ENCODE results near the gene KLF16.

The KLF16 gene

DNA sequence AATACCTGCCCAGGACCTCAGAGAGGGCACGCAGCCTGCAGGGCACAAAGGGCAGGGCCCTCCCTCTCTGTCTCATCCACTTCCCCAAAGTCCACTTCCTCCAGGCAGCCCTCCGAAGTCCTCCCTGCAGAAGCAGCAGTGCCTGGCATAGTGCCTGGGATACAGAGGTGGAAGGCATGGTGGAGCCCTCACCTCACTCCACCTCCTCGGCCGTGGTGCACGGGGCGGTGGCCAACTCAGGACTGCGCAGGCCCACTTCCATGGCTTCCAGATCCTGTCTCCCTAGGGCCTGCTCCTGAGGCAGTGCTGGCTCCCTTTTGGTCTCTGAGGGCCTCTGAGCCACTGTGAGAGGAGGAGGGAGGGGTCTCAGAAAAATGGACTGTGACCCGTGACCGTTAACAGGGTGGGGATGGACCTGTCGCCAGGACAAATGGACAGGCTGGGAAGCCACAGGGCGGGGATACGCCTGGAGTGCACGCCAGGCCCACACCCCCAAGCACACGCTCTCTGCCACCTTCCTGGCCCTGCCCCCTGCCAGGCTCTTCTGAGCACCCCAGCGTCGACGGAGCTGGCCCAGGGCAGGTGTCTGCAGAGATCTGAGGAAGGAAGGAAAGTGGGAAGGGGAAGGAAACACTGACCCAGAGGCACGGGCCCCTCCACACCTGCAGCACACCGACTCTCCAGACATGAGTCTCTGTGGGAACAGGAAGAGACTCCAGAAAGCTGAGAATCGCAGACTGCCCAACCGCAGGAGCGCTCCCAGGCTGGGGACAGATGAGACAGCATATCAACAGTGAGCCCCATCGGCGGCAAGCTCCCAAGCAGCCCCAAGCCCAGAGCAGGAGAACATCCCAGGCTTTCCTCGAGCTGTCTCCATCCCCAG, 23.5 kb downstream of the KLF16 start:
- no peak for DNase-seq

GRCh38 chr19:1837625-1838105, 25.7 kb downstream of the KLF16 start:
- DNase-seq, result peak; percentile 61

- DNase-seq, result no peak
Measured at GRCh38 chr19:1837222-1837565, 26.2 kb downstream of the KLF16 start.

DNA sequence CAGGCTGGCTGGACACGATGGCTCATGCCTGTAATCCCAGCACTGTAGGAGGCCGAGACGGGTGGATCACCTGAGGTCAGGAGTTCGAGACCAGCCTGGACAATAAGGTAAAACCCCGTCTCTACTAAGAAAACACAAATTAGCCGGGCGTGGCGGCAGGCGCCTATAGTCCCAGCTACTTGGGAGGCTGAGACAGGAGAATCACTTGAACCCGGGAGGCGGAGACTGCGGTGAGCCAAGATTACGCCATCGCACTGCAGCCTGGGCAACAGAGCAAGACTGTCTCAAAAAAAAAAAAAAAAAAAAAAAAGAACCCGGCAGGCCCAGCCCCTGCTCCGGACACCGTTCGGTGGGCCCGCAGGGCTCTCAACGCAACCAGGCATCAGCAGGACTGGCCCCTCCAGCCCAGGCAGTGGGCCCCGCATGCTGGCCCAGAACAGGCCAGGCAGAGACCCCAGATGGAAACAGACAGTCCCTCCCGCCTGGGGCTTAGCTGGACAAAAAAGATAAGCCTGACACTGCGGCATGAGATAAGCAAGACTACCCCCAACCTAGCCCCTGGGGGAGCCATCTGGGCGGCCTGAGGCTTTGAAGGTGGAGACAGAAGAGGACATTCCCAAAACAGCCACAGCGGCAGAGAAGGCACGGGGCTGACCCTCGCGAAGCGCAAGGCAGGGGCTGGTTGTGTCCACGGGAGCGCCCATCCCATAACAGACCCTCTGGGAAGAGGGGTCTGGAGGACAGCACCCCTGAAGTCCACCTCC, 26.7 kb downstream of the KLF16 start:
- no peak for DNase-seq

DNA sequence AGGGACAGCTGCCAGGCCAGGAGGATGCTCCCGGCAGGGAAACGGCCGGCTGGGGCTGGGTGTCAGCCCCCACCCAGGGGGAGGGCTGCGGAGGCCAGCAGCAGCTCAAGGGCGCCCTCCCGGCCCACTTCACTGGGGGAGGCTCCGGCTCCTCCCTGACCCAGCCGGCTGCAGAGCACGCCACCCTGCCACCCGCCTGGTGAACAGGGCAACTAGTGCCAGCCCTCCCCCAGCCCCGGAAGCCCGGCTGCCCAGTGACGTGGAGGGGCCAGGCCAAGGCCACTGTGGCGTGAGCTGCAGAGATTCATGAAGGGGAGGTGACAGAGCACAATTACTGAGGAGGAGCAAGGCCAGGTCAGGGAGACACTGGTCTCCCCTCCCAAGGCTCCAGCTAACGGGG, 29.8 kb downstream of the KLF16 start:
- no peak for DNase-seq

- no peak for DNase-seq
Measured at GRCh38 chr19:1832046-1832663, 31.2 kb downstream of the KLF16 start.

DNA sequence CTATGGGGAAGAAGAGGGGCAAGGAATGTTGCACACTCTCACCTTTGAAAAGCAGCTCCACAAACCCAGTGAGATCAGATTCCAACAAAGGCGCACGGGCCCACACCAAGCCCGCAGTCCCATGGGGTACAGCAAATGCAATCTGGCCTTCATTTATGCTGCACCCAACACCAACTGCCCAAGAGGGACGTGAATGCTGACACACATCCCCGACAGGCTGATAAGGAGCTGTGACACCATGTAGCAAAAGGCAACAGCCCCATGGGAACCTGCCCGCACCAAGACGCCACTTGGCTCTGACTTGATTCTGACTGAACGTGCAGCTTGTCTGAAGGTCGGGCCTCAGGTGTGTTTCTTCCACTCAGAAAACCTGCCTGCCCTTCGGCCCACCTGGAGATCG, 32.4 kb downstream of the KLF16 start:
- no peak for DNase-seq

DNA sequence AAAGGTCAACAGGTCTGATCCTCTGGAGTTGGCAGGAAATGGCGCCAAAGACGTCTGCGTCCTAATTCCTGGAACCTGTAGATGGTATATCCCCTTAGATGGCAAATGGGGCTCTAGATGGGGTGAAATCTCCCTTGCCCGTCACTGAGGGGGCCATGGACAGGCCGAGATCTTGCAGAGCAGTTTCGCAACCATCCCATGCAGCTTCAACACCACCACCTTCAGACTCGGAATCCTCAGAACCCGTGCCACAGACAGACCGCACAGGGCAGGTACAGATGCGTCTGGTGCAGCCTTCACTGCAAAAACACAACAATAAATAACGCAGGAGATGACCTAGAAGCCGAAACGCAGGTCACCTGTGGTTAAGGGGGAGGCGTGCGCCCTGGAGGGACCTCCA, 32.8 kb downstream of the KLF16 start:
- DNase-seq, result no peak

- DNase-seq, result no peak
Measured at GRCh38 chr19:1829958-1830357, 33.4 kb downstream of the KLF16 start.

- no peak for DNase-seq
Measured at GRCh38 chr19:1828279-1829238, 34.8 kb downstream of the KLF16 start.

- DNase-seq, result no peak
Measured at GRCh38 chr19:1827566-1828278, 35.7 kb downstream of the KLF16 start.

- DNase-seq, result no peak
Measured at GRCh38 chr19:1826557-1827521, 36.5 kb downstream of the KLF16 start.

DNA sequence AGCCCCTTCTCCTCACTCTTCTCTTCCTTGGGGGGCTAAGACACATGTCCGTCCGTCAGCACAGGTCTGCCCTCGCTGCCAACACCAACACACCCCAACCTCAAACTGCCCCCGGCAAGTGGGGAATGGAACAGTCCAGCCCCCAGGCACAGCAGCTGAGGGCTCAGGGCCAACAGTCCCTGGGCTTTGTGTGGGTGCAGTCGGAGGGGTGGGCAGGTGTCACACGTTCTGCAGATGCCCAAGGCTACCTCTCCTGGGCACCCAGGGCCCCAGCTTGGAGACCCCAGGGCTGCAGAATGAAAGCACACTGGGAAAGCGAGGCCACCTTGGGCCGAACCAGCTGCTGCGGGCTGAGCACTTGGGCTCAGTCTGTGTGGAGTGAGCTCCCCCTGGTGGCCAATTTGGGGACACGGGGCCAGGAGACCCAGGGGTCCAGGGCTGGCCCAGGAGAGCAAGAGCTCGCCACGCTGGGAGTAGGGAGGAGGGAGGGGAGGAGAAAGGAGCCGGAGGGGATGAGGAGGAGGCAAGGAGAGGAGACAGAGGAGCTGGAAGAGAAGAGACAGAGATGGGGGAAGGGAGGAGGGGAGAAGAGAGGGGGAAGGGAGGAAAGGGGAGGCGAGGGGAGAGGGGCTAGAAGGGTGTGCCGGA, 37.3 kb downstream of the KLF16 start:
- peak; percentile 74 for DNase-seq

DNA sequence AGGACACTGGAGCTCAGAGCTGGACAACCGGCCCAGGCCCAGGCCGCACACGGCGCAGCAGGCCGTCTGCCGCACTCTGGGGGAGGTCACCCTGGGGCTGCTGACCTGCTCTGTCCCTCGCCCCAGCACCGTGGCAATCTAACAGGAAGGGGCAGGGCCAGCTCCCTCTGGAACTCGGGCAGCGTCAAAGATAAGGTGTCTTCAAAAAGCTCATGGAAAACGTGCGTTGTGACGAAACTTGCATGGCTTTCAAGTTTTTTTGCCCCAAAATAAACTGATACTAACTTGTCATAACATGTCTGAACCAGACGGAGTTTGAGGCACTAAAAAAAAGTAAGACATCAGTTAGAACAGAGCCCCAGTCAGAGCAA, 39.1 kb downstream of the KLF16 start:
- DNase-seq, result no peak

GRCh38 chr19:1823539-1824251, 39.7 kb downstream of the KLF16 start:
- no peak for DNase-seq

GRCh38 chr19:1823020-1823419, 40.4 kb downstream of the KLF16 start:
- no peak for DNase-seq

DNA sequence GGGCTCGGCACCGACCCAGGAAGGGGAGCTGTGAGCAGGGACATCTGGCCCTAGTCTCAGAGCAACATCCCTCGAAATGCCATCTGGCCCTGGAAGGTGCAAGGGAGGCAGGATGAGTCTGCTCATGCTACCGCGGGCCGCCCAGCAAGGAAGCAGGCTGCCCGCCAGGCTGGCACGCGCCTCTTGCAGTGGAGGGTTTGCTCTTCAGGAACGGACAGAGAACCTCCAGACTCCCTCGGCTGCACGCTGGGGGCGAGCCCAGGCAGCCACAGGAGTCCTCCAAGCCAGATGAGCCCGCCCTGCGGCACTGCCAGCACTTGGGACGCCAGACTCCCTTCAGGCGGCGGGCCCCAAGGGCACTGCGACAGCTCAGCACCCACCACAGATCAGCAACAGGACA, 41.2 kb downstream of the KLF16 start:
- no peak for DNase-seq

GRCh38 chr19:1819341-1820255, 43.8 kb downstream of the KLF16 start:
- no peak for DNase-seq

Data from stimulated activated CD4-positive, alpha-beta T cell treated with anti-CD3 and anti-CD28 coated beads, Interleukin-12 subunit alpha, Interleukin-12 subunit beta, amount 100 ng/mL, for 4 hours (primary cell).